Lung microvascular endothelial cell (primary cell): ENCODE results near the gene MGST3. TPM values are rescaled to one million over a fixed set of nuclear protein-coding genes. Genes with fewer than 3 reads are reported as not detected.
A peak's percentile ranks its signal among the peaks of the same experiment; 100 is the strongest.
"Not testable (repeated sequence)": the region's sequence is repeated elsewhere in the genome, so short reads cannot be mapped to it uniquely, and the experiment has no call there.

Source experiments
- DNase-seq, 2 donors: peaks; one replicate each; pipeline versions ENCODE4 v3.0.0 to v3.0.0-alpha.2; 2010; ENCODE audit warnings: low read depth in 2 of 2
- total RNA-seq: library from RNA; depleted of rRNA; stranded (reverse); fragments of >200 nt; gene quantifications from 2 replicates; pipeline ENCODE4 v1.2.1, GENCODE V29; 2014

The MGST3 gene
- total RNA-seq, 1 donor from 2014 or later, result 319 TPM

DNA sequence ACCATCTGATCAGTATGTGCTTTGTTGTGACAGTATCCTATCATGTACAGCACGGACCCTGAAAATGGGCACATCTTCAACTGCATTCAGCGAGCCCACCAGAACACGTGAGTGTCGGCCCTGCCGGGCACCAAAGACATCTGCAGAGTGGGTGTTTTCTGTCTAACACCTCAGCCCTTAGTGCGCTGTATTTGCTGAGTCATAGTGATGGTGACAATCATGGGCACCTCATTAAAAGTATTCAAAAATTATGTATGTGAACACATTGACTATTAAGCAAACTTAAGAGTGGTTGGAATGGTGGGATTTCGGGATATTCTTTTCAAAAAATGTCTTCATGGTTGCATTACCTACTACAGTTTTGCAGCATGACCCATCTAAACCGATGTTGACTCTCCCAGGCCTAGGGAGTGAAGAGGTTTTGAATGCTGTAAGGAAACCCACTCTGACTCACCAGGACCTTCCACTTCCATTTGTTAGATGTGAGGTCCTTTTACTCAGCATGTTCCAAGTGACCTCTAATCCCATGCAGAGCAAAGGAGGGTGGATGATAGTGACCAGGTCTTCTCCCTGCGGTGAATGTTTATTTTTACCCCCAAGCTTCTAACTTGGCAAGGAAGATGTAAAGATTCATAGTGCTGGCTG is 20.1 kb downstream of the MGST3 start:
- peak in 1 of 2 donors; percentile 82 for DNase-seq

DNA sequence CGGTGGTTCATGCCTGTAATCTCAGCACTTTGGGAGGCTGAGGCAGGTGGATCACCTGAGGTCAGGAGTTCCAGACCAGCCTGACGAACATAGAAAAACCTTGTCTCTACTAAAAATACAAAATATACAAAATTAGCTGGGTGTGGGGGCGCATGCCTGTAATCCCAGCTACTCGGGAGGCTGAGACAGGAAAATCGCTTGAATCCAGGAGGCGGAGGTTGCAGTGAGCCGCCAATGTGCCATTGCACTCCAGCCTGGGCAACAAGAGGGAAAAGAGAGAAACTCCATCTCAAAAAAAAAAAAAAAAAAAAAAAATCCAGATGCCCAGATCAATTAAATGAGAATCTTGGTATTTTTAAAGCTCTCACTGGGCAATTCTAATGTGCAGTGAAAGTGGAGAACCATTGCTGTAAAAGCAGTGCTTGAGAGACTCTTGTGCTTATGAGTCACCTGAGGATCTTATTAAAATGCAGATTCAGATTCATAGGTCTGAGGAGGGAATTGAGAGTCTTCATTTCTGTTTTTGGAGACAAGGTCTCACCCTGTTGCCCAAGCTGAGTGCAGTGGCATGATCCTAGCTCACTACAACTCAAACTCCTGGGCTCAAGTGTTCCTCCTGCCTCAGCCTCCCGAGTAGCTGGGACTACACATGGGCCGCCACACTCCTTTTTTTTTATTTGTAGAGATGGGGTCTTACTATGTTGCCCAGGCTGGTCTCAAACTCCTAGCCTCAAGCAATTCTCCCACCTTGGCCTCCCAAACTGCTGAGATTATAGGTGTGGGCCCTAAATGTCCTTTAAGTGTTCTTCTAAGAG is 27.9 kb downstream of the MGST3 start:
- not testable (repeated sequence) for DNase-seq

DNA sequence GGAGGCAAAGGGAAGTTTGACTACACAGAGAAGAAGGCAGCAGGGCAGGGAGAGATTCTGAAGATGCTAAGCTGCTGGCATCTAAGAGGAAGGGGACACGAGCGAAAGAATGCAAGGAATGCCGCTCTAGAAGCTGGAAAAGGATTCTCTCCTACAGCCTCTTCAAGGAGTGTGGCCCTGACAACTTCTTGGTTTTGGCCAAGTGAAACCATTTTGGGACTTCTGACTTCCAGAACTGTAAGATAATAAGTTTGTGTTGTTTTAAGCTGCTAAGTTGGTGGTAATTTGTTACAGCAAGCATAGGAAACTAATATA is 28.5 kb downstream of the MGST3 start:
- peak in 1 of 2 donors; percentile 4 for DNase-seq

DNA sequence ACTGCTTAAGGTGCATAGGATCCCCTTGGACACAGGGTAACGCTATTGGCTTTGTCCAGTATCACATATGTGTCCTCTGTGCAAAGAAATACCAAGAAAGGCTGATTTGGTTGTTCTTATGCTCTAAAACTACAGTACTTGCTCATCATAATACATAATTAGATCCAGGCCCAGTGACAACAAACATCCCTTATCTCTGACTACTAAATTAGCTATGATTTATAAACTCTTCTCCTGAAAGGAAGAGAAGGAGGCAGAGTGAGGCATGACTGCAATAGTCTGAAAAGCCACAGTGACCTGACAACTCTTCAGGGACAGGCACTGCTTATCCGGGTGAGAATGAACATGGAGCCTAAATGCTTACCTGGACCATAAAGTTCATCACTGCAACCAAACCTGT is 30.7 kb downstream of the MGST3 start:
- no peak for DNase-seq

DNA sequence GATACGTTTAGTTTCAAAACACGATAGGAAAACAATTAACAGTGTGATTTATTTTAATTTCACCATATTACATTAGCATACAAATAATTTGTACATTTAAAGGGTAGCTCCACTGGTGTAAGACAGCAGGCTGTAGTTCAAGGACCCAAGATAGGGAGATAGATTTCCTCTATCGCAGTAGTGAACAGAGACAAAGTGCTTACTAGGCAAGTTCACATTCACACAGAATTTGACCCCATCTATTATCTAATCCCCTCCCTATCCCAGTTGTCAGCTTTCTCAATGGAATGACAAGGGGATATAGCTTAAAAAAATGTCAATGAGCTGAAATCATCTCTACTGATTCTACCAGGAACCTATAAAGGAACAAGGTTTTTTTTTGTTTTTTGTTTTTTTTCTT is 31.2 kb downstream of the MGST3 start:
- no peak for DNase-seq

DNA sequence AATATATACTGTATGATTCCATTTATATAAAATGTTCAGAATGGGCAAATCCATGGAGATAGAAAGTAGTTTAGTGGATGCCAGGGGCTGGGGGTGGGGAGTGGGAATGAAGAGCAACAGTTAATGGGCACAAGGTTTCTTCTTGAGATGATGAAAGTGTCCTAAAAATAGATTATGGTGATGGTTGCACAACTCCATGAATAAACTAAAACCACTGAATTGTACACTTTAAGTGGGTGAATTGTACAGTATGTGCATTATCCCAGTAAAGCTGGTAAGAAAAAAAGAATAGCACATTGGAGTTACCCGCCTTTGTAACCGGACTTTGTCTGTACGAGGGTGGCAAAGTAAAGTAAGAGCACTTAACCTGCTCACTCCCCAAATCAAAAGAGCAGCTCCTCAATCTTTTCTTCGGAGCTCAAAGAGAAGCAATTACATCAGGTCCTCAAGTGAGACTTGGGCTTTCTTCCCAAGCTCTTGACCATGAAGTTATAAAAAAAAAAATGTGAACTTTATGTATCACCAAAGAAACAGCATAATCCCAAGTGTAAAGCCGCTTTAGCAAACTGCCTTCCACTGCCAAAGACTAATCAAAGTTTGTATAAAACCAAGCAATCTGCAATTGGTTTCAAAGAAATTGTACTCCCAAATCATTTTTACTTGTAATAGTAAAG is 35.3 kb downstream of the MGST3 start:
- no peak for DNase-seq

DNA sequence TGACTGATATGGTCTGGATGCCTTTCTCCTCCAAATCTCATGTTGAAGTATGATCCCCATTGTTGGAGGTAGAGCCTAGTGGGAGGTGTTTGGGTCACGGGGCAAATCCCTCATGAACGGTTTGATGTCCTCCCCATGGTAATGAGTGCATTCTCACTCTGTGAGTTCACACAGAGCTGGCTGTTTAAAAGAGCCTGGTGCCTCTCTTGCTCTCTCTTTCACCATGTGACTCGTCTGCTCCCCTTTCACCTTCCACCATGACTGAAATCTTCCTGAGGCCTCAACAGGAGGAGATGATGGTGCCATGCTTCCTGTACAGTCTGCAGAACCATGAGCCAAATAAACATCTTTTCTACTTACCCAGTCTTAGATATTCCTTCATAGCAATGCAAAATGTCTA is 37.1 kb downstream of the MGST3 start:
- DNase-seq, result no peak

DNA sequence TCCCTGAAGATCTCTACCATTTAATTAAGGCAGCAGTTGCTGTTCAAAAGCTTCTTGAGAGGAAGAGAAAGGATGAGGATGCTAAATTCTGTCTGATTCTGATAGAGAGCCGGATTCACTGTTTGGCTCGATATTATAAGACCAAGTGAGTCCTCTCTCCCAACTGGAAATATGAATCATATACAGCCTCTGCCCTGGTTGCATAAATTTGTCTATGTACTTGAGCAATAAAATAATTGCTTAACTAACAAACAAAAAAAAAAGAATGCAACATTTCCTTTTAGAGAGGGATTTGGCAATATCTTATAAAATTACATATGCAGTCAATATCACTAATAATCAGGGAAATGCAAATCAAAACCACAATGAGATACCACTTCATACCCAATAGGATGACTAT is 40.5 kb downstream of the MGST3 start:
- DNase-seq, result no peak

DNA sequence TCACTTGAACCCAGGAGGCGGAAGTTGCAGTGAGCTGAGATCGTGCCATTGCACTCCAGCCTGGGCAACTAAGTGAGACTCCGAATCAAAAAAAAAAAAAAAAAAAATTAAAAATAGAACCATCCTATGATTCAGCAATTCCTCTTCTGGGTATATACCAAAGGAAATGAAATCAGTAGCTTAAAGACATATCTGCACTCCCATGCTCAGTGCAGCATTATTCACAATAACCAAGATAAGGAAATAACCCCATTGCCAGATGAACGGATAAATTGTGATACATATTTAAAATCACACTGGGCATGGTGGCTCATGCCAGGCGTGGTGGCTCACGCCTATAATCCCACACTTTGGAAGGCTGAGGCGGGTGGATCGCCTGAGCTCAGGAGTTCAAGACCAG is 43.6 kb downstream of the MGST3 start:
- peak in 1 of 2 donors; percentile 51 for DNase-seq

DNA sequence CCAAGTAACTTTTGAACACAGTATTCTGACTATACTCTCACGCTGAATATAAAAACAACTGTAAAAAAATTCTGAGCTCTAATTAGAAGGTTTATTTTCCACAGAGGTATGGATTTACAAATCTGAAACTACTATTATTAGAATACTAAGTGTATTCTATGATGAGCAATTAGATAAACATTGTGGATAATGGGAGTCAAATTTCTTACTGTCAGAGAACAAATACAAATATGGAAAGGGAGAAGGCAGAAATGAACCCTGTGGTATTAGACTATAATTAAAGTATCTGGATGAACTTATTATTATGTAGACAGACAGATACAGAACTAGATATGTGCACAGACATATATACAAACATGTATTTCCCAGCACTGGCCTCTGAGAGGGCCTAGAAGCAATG is 44.8 kb downstream of the MGST3 start:
- no peak for DNase-seq

DNA sequence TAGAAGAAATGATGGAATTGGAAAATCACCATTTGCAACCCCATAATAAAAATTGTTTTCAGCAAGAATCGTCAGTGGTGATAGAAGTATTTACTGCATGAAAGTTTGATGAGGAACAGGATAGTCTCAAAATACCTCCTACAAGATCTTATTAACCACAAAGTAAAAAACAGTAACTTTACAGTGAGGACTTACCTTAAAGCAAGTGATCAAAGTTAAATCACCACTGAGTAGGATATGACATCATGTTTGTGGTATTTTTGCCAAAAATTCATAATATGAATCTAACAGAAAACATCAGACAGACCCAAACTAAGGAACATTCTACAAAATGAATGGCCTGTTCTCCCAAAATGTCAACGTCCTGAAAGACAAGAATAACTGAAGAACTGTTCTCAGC is 47.5 kb downstream of the MGST3 start:
- peak in 1 of 2 donors; percentile 9 for DNase-seq

DNA sequence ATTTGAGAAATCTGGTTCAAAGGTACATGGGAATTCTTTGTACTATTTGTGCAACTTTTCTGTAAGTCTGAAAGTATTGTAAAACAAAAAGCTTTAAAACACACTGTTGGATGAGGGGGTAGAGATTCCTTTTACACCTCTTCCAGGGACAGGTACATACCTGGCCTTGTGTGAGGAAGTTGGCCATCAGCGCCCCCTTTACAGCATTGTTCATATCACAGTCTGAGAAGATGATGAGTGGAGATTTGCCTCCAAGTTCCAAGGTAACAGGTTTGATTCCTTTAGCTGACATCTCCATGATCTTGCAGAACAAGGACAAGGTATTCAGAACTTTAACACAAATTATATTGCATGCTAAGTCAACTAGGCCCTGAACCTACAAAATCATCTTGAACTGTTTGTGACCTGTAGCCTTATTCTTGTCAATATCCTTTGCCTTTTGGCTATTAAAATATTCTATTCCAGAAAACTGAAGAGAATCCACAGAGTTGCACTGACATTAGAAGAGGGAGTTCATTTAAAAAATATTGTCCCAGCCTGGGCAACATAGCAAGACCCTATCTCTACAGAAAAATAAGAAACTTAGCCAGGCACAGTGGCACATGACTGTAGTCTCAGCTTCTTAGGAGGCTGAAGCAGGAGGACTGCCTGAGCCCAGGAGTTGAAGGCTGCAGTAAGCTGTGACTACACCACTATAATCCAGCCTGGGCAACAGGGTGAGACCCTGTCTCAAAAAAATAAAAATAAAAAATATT is 48.4 kb downstream of the MGST3 start:
- no peak for DNase-seq

DNA sequence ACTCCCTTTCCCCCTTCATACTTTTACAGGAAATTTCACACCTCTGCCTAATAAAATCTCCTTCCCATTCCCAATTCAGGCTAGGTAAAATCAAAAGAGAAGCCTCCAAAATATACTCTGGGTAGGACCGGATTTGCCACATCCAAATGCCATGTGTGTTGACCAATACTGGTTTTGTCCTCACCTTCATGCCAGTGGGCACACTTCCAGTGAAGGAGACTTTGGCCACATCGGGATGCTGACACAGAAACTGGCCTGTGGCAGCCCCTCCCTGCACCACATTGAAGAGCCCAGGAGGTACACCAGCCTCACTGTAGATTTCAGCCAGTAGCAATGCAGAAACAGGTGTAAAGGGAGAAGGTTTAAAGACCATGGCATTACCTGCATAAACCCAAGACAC is 49.3 kb downstream of the MGST3 start:
- DNase-seq, result no peak

DNA sequence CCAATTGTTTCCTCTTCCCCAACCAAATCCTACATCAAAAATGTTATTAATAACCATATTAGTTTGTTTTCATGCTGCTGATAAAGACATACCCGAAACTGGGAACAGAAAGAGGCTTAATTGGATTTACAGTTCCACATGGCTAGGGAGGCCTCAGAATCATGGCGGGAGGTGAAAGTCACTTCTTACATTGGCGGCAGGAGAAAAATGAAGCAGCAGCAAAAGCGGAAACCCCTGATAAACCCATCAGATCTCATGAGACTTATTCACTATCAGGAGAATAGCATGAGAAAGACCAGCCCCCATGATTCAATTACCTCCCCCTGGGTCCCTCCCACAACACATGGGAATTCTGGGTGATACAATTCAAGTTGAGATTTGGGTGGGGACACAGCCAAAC is 49.7 kb downstream of the MGST3 start:
- DNase-seq, result not testable (repeated sequence)

DNA sequence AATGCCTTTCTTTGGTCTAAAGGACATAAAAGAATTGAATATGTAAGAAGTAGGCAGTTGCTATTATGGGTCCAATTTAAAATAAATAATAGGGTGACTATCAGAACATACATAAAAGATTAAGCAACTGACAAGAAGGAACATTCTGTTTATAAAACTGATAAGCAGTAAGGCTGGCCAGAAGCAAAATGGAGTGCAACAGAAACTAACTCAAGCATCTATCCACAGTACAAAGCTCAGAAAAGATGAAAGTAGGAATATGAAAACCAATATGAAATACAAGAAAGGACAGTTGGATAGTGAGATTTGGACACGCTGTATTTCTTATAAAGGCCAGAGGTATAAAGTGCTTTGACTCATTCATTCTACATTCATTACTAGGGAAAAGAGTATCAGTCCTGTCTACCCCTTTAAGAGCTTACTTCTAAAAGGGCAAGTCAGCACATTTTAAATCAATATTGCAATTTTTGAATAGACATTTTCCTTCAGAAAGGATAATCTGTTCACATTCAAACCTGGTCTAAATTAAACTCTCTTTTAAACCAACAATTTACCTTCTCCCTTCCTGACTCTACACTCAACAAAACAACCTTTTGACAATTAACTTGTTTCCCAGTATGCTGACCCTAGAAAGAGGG is 52.9 kb downstream of the MGST3 start:
- no peak for DNase-seq

DNA sequence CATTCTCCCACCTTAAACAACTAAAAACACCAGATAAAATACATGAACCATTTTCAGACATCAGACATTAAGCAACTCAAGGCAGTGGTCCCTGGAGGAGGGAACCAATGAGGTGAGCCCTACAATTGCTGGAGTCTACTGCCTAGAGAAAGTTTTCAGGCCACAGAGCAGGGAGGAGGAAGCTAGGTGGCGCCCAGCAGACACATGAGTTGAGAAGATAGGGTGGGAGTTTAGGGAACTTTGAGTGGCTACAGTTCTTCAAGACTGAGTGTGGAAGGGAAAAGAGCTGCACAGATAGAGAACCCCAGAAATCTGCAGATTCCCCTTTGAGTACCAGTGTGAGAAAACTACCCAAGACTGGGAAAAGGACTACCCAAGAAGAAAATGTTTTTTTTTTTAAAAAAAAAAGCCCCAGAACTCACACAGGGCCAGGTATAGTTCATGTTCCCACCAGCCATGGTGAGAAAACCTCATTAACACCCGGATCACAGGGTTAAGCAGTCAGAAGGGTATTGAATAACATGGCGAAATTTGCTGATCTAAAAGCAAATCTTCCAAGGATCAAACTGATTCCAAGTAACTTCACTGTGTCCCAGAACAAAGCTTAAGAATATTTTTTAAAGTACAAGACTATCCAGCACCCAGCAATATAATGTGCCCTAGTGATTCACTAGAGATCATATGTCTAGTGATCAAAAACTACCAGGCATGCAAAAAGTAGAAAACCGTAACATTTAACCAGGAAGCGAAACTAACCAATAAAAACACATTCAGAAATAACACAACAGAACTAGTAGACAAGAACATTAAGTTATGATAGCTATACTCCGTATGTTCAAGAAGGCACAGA is 55.3 kb downstream of the MGST3 start:
- no peak for DNase-seq

DNA sequence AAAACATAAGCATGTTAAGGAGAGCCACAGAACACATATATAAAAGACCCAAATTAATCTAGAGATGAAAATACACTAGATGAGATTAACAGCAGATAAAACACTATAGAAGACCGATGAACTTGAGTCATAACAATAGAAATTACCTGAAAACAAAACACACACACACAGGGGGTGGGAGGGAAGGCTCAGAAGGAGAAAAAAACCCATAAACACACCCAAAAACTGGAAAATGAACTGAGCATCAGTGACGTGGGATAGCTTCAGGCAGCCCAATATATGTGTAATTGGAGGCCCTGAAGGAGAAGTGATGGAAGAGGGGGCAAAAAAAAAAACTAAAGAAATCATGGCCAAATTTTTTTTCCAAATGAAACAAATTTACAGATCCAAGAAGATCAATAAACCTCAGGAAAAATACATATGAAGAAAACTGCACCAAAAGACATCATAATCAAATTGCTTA is 56.0 kb downstream of the MGST3 start:
- DNase-seq, result no peak

DNA sequence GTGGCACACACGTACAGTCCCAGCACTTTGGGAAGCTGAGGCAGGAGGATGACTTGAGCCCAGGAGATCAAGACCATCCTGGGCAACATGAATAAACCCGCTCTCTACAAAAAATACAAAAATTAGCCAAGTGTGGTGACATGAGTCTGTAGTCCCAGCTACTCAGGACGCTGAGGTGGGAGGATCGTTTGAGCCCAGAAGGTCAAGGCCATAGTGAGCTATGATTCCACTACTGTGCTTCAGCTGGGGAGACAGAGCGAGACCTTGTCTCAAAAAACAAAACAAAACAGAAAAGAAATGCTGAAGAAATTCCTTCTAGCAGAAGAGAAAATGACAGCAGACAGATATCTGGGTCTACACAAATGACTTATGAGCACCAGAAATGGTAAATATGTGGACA is 57.0 kb downstream of the MGST3 start:
- no peak for DNase-seq

DNA sequence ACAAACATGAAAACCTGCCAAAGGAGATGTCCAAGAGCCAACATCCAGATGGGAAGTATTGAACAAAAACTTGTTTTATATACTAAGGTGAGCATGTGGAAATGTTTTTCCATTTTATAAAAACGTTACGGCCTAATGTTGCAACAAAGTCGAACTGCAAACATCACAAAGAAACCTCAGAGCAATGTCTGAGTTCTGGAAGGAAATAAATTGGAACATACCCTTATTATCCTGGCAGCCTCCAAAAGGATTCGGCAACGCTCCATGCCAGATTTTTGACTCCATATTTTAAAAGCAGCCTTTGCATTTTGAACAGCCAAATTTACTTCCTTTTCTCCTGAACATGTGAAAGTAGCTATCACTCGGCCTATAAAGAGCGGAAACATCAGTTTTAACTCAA is 64.0 kb downstream of the MGST3 start:
- DNase-seq, result no peak

DNA sequence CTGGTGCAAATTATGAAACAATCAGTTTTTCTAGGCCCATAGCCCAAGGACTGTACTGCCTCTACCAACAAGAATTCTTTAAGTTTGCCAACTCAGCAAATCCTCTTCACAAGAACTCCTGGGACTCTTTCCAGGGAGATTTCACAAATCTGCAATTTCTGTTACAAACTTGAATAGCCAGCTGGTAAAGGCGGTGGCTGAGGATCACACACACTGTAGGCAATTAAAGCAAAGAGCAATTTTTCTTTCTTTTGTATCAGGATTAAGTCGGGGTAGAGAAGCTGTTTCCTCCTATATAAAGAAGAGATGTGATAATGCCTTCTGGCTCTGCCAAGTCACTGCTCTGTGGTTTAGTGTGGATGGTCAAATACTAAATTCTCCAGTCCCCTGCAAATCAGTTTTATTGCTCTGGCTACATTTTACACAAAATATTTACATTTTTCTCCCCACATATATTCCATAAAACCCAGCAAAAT is 65.6 kb downstream of the MGST3 start:
- peak in 1 of 2 donors; percentile 27 for DNase-seq
